Lower leg skin (tissue), 3 donors: Measurements from ENCODE around the gene CELF1.

ENCODE experiments used
- CTCF ChIP-seq, 3 donors: fragments of 450-650 bp; IDR thresholded peaks; one replicate each; pipeline ENCODE4 v1.5.1; 2016; ENCODE audit warnings: antibody characterized with exemption in 3 of 3, mild to moderate bottlenecking in 3 of 3, moderate library complexity in 2 of 3
- POLR2A ChIP-seq, 2 donors: fragments of 450-650 bp; IDR thresholded peaks; one replicate each; pipeline ENCODE4 v1.6.1; 2016 to 2017; ENCODE audit warnings: antibody characterized with exemption in 2 of 2, mild to moderate bottlenecking in 1 of 2, moderate library complexity in 1 of 2

- TF ChIP-seq POLR2A (IDR thresholded peaks at IDR 0.05) (no peak), CTCF (IDR thresholded peaks at IDR 0.05) (no peak)
These were observed 40.6 kb upstream of the CELF1 start for GRCh38 chr11:47593492-47593933.
